GM12892 (cell line): ENCODE data around the gene LRRN2.

Experiments used
- DNase-seq: peaks from one replicate; pipeline ENCODE4 v3.0.0; 2011; ENCODE audit not compliant: insufficient read length
- FAIRE-seq: peaks from 2 replicates; lab custom pipeline; 2011; peaks lifted over from hg19 to GRCh38; lab: Jason Lieb, UNC
- POLR2A ChIP-seq: IDR thresholded peaks from 2 replicates; pipeline ENCODE4 v1.6.1; 2011; ENCODE audit warnings: low read depth, low read length, control low read depth
- POLR2AphosphoS5 ChIP-seq: IDR thresholded peaks from 2 replicates; pipeline ENCODE4 v1.6.1; 2011; ENCODE audit warnings: low read depth, low read length, control low read depth
- TAF1 ChIP-seq: IDR thresholded peaks from 2 replicates; pipeline ENCODE4 v1.6.1; 2011; ENCODE audit warnings: low read depth, mild to moderate bottlenecking, control low read depth, low read length, borderline replicate concordance

Gene LRRN2

DNA sequence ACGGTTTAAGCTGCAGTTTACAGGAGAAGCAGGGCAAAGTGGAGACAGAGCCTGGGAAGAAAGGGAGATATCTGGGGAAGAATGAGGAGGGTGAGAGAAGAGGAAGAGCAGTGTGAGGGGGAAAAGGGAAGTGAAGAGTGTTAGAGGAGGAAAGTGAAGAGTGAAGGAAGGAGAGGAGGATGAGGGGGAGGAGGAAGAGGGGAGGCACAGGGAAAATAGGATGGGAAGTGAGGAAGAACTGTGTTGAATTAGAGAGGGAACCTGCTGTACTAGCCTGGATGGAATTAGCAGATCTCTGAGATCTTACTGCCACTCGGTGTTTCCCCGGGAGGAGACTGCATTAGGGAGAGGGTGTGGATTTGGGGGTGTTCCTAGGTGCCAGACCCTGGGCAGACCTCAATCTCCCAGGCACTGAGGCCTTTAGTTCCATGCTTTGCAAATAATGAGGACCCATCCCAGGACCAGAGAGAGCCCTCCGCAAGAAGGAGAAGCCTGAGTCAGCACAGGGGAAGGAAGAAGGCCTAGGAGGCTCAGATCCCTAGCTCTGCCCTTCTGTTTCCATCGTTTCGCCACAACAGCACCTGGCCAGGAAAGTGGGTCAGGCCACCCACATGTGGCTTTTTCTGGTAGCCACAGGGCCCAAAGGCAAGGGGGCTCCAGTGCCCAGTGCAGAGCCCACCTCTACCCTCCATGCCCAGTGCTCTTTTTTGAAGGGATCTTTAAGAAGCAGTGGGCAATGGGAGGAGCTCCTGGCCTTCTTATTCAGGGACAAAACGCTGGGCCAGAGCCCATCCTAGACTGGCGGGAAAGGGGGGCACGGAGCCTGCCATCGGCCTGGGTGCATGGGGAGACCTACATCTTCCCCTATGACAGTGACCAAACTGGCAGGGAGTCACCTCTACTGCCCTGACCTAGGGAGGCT lies 2.0 kb downstream of the LRRN2 start:
- TF ChIP-seq TAF1 (no peak), POLR2A (no peak), POLR2AphosphoS5 (no peak)
- DNase-seq (no peak), FAIRE-seq (no peak)

DNA sequence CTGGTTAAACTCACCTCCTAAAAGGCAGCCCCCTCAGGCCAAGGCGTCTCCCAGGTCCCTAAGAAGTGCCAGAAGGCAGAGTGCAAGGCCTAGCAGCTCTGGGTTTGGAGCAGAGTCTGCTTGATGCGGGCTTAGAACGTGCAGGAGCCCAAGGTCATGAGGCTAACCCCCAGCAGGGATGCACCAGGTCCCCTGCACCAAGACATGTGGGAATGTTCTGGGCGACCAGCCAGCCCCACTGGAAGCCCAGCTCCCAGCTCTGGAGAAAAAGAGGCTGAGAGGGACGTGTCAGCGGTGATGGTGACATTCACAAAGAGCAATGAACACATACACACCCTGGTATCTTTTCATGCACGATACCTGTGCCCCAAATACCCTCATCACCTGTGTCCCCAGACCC lies 5.1 kb downstream of the LRRN2 start:
- FAIRE-seq (no peak), DNase-seq (no peak)
- TF ChIP-seq POLR2A (no peak), POLR2AphosphoS5 (no peak)

DNA sequence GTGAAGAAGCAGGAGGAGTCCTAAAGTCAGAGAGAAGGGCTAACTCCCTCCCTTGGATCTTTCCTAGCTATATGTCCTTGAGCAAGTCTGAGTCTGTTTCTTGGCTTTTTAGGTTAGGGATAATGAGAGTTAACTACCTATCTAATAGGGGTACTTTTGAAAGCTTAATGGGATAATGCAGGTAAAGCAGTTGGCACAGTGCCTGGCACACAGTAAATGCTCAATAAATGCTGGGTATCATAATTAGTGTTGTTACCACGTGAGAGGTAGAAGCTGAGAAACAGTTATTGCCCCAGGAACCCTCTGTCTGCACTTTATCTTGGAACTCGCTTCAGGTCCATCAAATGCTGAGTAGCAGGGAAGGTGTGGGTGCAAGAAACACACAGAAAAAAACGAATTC lies 5.5 kb downstream of the LRRN2 start:
- FAIRE-seq = no peak
- DNase-seq = no peak
- TF ChIP-seq POLR2A = no peak
- TF ChIP-seq TAF1 = no peak
- TF ChIP-seq POLR2AphosphoS5 = no peak

DNA sequence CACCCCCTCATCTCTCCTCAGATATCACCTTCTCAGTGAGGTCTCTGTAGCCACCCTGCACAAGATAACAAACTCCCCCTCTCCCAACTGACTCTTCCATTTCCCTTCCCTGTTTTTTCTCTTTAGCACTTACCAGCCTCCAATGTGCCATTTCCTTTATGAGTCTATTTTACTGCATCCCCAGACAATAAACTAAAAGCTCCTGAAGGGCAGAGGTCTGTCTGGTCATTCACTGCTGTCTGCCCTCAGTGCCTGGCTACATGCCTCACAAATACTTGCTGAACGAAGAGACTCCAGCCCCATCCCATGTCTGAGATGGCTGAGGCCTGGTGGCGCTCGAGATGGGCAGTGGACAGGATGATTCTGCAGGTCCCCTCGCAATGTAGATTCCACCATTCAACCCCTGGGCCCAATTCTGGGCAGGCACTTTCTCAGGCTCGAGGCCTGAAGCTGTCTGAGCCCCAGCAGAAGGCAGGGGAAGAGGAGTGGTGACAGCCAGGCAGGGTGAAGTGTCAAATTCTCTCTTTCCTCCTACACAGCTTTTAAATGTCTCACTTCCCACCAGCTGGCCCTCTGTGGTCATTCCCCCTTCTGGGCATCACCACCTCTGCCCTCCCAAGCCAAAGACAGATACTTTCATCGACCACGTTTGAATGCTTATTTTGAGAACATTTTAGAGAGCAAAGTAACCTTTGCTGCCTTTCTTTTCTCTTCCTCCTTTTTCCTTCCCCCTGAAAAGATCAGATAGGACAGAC lies 6.6 kb downstream of the LRRN2 start:
- no peak for TF ChIP-seq POLR2A
- no peak for TF ChIP-seq POLR2AphosphoS5
- TF ChIP-seq TAF1 = no peak
- FAIRE-seq (no peak), DNase-seq (no peak)

DNA sequence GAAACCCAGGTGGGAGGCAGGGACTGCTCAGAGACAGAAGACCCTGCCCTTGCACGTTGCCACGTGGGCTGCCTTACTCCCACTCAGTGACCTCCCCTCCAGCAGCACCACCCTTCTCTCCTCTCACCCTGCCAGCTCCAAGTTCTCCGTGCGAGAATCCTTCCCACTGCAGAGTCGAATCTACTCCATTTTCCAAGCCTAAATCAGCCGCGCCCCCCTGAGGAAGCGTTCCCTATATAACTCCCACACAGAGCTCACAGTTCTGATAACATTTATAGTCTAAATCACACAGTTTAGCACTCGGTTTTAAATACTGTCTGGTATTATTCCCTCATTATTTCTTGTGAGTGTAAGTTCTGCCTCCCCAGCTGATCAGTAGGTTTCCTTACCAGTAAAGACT lies 7.7 kb downstream of the LRRN2 start:
- FAIRE-seq (no peak), DNase-seq (no peak)
- no peak for TF ChIP-seq POLR2A
- no peak for TF ChIP-seq TAF1
- TF ChIP-seq POLR2AphosphoS5 = no peak

DNA sequence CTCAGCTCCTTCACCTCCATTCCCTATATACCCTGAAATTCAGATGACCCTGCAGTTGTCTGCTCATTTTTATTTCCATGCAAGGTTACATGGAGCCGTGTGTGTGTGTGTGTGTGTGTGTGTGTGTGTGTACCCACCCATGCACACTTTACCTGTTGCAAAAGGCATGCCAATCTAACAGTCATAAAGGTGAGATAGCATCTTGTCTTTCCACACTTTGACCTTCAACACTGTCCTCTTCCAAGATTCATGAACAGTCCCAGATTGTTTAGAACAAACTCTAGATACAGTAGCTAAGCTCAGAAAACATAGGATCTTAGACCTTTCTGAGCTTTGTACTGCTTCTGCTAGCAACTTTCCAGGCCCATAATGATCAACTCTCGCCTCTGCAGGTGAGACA lies 9.5 kb downstream of the LRRN2 start:
- TF ChIP-seq POLR2AphosphoS5 = no peak
- no peak for TF ChIP-seq TAF1
- TF ChIP-seq POLR2A = no peak
- DNase-seq (no peak), FAIRE-seq (no peak)

DNA sequence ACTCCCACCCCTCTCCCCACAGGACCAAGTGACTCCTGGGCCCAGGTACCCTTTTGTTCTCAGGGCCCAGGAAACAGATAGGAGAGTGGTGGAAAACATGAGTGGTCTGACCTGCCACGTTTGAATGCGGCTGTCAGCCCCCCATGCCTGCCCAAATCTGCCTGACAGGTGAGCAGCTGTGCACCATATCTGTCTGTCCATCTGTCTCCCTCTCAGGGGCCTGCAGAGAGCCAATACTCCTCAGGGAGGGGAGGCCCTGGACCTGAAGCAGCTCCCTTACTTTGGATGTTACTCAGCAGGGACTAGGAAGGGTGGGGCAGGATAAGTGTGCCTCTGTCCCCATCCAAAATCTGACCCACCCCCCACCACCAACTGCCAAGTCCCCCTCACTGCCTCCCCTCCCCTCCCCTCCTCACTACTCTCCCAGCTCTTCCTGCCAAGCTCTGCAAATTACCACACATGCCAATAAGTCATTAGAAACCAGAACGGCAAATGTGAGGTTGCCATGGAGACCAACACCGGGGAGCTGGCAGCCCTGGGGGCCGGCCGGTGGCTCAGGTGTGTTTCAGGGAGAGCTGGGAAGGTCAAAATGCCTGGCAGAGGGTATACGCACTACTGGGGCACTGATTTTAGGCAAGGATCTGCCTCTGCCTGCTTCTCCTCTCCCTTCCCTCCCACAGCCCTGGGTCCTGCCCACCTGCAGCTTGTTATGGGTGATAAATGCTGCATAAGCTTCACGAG lies 11.5 kb downstream of the LRRN2 start:
- TF ChIP-seq POLR2AphosphoS5 (no peak), POLR2A (no peak), TAF1 (no peak)
- no peak for DNase-seq
- FAIRE-seq = no peak

DNA sequence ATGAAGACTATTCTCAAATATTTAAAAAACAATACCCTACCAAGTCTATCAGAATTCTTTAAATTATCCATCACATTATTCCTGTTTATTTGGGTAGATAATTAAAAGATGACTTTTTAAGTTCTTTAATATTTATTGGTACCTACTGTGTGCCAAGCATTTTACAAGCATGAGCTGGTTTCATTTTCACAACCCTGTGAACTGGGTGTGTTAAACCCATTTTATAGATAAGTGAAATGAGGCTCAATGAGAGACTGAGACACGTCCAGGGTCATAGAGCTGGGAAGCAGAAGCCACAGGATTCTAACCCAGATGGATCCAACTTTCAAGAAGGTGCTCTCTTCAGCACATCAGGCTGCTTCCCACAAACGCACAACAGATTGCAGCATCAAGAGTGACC lies 12.3 kb downstream of the LRRN2 start:
- TF ChIP-seq POLR2AphosphoS5 = no peak
- no peak for TF ChIP-seq TAF1
- no peak for TF ChIP-seq POLR2A
- DNase-seq = no peak
- FAIRE-seq = no peak

DNA sequence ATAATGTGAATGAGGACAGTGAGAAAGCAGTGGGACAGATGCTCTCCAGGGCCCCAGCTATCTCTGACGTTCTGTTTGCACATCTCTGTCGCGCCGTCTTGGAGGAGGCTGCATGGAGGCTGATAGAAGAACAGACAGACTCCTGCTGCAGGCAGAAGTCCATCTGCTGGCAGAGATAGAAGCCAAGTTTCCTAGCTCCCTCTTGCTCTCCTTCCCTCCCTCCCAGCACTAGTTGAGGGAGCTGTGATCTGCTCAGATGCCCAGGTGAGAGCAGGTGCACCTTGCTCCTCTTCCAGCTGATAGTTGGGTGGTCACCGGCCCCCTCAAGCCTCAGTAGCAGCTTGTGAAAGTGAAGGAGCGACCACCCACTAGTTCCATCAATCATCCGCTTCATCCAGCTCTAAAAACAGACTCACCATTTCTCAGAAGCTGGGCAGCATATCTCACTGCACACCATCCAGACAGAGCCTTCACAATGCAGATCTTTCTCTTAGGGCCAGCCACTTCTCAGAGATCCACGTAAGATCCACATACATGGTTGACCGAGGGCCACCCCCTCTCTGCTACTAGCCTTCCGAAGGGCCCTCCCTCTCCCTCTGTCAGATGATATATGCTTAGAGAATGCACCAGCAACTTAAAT lies 12.9 kb downstream of the LRRN2 start:
- TF ChIP-seq POLR2AphosphoS5 (no peak), POLR2A (no peak), TAF1 (no peak)
- FAIRE-seq = no peak
- DNase-seq = no peak

DNA sequence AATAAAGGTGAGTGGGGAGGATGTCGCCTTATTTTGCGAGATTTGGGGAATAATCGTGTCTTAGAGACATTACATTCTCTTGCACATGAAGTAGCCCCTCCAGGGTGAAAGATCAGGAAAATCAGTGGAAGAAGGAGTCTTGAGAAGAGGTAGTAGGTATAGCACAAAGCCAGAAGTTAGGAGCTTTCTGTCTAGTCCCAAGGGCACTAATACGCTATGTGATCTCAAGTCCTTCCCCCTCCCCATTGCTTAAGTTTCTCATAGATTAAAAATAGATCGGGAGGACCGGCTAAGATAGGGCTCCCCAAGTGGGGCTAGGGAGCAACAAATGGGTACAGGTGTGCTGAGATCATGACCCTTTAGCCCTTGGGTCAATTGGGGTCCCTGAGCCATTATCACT lies 13.5 kb downstream of the LRRN2 start:
- DNase-seq (no peak), FAIRE-seq (no peak)
- TF ChIP-seq POLR2AphosphoS5 (no peak), POLR2A (no peak), TAF1 (no peak)

DNA sequence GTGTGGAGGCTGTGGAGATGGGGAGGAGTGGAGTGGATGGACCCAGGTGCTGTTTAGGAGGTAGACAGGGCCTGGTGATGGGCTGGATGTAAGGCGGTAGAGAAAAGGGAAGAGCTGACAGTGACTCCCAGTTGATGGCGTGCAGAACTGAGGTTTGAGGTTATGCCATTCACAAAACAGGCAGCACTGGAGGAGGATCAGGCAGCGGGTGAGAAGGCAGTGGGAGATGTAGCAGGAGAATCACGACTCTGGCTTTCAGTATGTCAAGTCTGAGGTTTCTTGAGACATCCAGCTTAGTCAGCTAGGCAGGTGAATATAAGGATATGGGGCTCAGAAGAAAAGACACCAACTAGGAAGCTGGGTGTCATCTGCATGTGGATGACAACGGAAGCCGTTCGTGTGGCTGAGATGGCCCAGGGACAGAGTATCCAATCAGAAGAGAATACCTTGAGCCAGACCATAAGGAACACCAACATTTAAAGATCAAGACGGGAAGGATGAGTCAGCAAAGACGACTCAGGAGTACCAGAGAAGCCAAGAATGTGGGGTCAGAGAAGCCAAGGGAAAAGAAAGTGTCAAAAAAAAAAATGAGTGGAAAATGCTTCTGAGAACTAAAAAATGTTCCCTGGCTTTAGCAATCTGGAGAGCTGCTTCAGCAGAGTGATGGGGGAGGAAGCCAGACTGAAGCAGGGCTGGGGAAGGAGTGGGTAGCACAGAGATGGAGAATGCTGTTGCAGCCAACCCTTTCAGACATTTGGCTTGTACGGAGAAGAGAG lies 15.2 kb downstream of the LRRN2 start:
- TF ChIP-seq TAF1 (no peak), POLR2AphosphoS5 (no peak), POLR2A (no peak)
- no peak for FAIRE-seq
- no peak for DNase-seq
